Neuronal stem cell (in vitro differentiated cells): Measurements from ENCODE around the gene EHD2.

Experiments used
- DNase-seq: peaks from one replicate; pipeline ENCODE4 v3.0.0-alpha.2; 2013; ENCODE audit warnings: low spot score
- H2AFZ ChIP-seq: one replicate; pipeline ENCODE4 v1.6.1; 2013; ENCODE audit warnings: mild to moderate bottlenecking, low read length, inconsistent platforms
- H2AK5ac ChIP-seq: 2 replicates; pipeline ENCODE4 v1.6.1; 2013; ENCODE audit warnings: low read depth, mild to moderate bottlenecking, inconsistent platforms, low read length, moderate library complexity, mixed read lengths
- H2BK120ac ChIP-seq: 2 replicates; pipeline ENCODE4 v1.6.1; 2013; ENCODE audit warnings: low read depth, mild to moderate bottlenecking, inconsistent platforms, low read length, moderate library complexity, mixed read lengths
- H2BK12ac ChIP-seq: one replicate; pipeline ENCODE4 v1.6.1; 2013; ENCODE audit warnings: low read length, inconsistent platforms
- H2BK15ac ChIP-seq: 2 replicates; pipeline ENCODE4 v1.6.1; 2013; ENCODE audit warnings: mild to moderate bottlenecking, low read length, inconsistent platforms, mixed read lengths
- H2BK5ac ChIP-seq: one replicate; pipeline ENCODE4 v1.6.1; 2013; ENCODE audit warnings: inconsistent platforms, mild to moderate bottlenecking, low read length, moderate library complexity
- H3K14ac ChIP-seq: one replicate; pipeline ENCODE4 v1.6.1; 2013; ENCODE audit warnings: low read length, inconsistent platforms
- H3K18ac ChIP-seq: 2 replicates; pipeline ENCODE4 v1.6.1; 2013; ENCODE audit warnings: low read length, inconsistent platforms
- H3K23ac ChIP-seq: 2 replicates; pipeline ENCODE4 v1.6.1; 2013; ENCODE audit warnings: low read depth, mild to moderate bottlenecking, mixed read lengths, low read length, inconsistent platforms; ENCODE audit not compliant: poor library complexity
- H3K27ac ChIP-seq: replicated peaks from 3 replicates; pipeline ENCODE4 v1.5.1; 2013; ENCODE audit warnings: low read length, inconsistent platforms
- H3K27me3 ChIP-seq, 3 experiments: 2 replicates each; pipeline ENCODE4 v1.6.1; 2013; ENCODE audit warnings: low read length in 3 of 3, mild to moderate bottlenecking in 2 of 3, inconsistent platforms in 1 of 3, low read depth in 1 of 3, mixed read lengths in 1 of 3, moderate library complexity in 1 of 3; ENCODE audit not compliant: control insufficient read depth in 3 of 3, insufficient read depth in 3 of 3
- H3K36me3 ChIP-seq, 2 donors: replicated peaks in 1 of 2; 2 replicates each; pipeline ENCODE4 v1.6.1; 2013; ENCODE audit warnings: low read length in 2 of 2; ENCODE audit not compliant: control insufficient read depth in 2 of 2, insufficient read depth in 2 of 2
- H3K4ac ChIP-seq: 2 replicates; pipeline ENCODE4 v1.6.1; 2013; ENCODE audit warnings: inconsistent platforms, mild to moderate bottlenecking, low read length, moderate library complexity
- H3K4me1 ChIP-seq, 2 donors: 1 replicate in 1 of 2; 2 replicates in 1 of 2; pipeline ENCODE4 v1.6.1; 2013; ENCODE audit warnings: low read length in 2 of 2, low read depth in 1 of 2; ENCODE audit not compliant: control insufficient read depth in 2 of 2, insufficient read depth in 1 of 2
- H3K4me2 ChIP-seq: one replicate; pipeline ENCODE4 v1.6.1; 2013; ENCODE audit warnings: mild to moderate bottlenecking, low read length, inconsistent platforms; ENCODE audit not compliant: insufficient read depth, poor library complexity, severe bottlenecking
- H3K4me3 ChIP-seq, 2 donors: 2 replicates each; pipeline ENCODE4 v1.5.1; 2013; ENCODE audit warnings: low read length in 2 of 2, mild to moderate bottlenecking in 2 of 2, inconsistent platforms in 1 of 2, moderate library complexity in 1 of 2
- H3K79me1 ChIP-seq: one replicate; pipeline ENCODE4 v1.6.1; 2013; ENCODE audit warnings: low read depth, mild to moderate bottlenecking, inconsistent platforms, low read length, moderate library complexity
- H3K9ac ChIP-seq: one replicate; pipeline ENCODE4 v1.6.1; 2013; ENCODE audit warnings: mild to moderate bottlenecking, low read depth, low read length, inconsistent platforms; ENCODE audit not compliant: poor library complexity
- H3K9me3 ChIP-seq, 2 donors: replicated peaks in 1 of 2; 2 replicates each; pipeline versions ENCODE3 to v1.6.1; 2013; ENCODE audit warnings: low read length in 2 of 2, mild to moderate bottlenecking in 2 of 2, inconsistent platforms in 1 of 2, low read depth in 1 of 2, mixed read lengths in 1 of 2, moderate library complexity in 1 of 2; ENCODE audit not compliant: control insufficient read depth in 2 of 2, insufficient read depth in 1 of 2
- H4K8ac ChIP-seq: one replicate; pipeline ENCODE4 v1.6.1; 2013; ENCODE audit warnings: low read depth, mild to moderate bottlenecking, inconsistent platforms, low read length, moderate library complexity
- H4K91ac ChIP-seq: one replicate; pipeline ENCODE4 v1.6.1; 2013; ENCODE audit warnings: low read length, low read depth, mild to moderate bottlenecking, inconsistent platforms; ENCODE audit not compliant: poor library complexity
- WGBS, 2 donors: extraction: QIAGEN DNeasy Blood & Tissue Kit; methylation state at CpG; one replicate each; pipeline ENCODE4 v1.1.7; 2013; ENCODE audit warnings: missing lambda C conversion rate in 2 of 2, mixed read lengths in 1 of 2; ENCODE audit not compliant: insufficient read length in 2 of 2, insufficient replicate concordance in 1 of 2; ENCODE audit errors: extremely low coverage in 2 of 2; 5-methylcytosine and 5-hydroxymethylcytosine counted together

EHD2 gene

GRCh38 chr19:47700934-47701716, 12.1 kb upstream of the EHD2 start:
- Histone ChIP-seq H3K27ac (no peak overlapping the region), H3K23ac (no peak overlapping the region)
- no CpG with 5 or more reads among the region's 43 CpGs for whole genome bisulfite sequencing, 2 donors

GRCh38 chr19:47701717-47702552, 11.3 kb upstream of the EHD2 start:
- no peak overlapping the region for H2BK15ac ChIP-seq
- no peak overlapping the region for H2BK120ac ChIP-seq
- no peak for DNase-seq
- no peaks in the 10 kb centered on the region for H3K9me3 ChIP-seq
- H3K4me3 ChIP-seq = no peak overlapping the region
- H3K79me1 ChIP-seq = peaks cover 7% of the 10 kb centered on the region
- no CpG with 5 or more reads among the region's 91 CpGs for WGBS, 2 donors
- peak overlapping the region; percentile 39 for H2BK5ac ChIP-seq
- no peaks in the 10 kb centered on the region for H3K27me3 ChIP-seq
- H2BK12ac ChIP-seq = no peak overlapping the region
- H3K23ac ChIP-seq = no peak overlapping the region
- peaks cover 26 to 43% of the 10 kb centered on the region in 2 donors for H3K36me3 ChIP-seq
- no peak overlapping the region for H3K4ac ChIP-seq
- H4K91ac ChIP-seq = no peak overlapping the region
- no peak overlapping the region for H3K27ac ChIP-seq
- H3K18ac ChIP-seq = no peak overlapping the region
- H3K9ac ChIP-seq = no peak overlapping the region
- no peak overlapping the region for H2AFZ ChIP-seq
- H3K4me1 ChIP-seq = peaks cover 0 to 2% of the 10 kb centered on the region in 2 donors
- no peak overlapping the region for H3K14ac ChIP-seq
- no peak overlapping the region for H2AK5ac ChIP-seq
- H3K4me2 ChIP-seq = no peak overlapping the region
- H4K8ac ChIP-seq = no peak overlapping the region

More at GRCh38 chr19:47700934-47701716, 12.1 kb upstream of the EHD2 start:
- H3K4me1 ChIP-seq = peaks cover 0 to 2% of the 10 kb centered on the region in 2 donors
- H2AK5ac ChIP-seq = no peak overlapping the region
- H4K8ac ChIP-seq = no peak overlapping the region
- H3K27me3 ChIP-seq = no peaks in the 10 kb centered on the region
- H2BK5ac ChIP-seq = no peak overlapping the region
- no peak overlapping the region for H2AFZ ChIP-seq
- no peak overlapping the region for H3K18ac ChIP-seq
- no peak overlapping the region for H3K4me2 ChIP-seq
- H3K79me1 ChIP-seq = peaks cover 7% of the 10 kb centered on the region
- H4K91ac ChIP-seq = no peak overlapping the region
- H2BK120ac ChIP-seq = no peak overlapping the region
- H3K4ac ChIP-seq = no peak overlapping the region
- H2BK12ac ChIP-seq = no peak overlapping the region
- H3K14ac ChIP-seq = no peak overlapping the region
- no peak overlapping the region for H3K4me3 ChIP-seq
- H2BK15ac ChIP-seq = no peak overlapping the region
- no peaks in the 10 kb centered on the region for H3K9me3 ChIP-seq
- H3K9ac ChIP-seq = no peak overlapping the region
- H3K36me3 ChIP-seq = peaks cover 26 to 47% of the 10 kb centered on the region in 2 donors
- no peak for DNase-seq

DNA sequence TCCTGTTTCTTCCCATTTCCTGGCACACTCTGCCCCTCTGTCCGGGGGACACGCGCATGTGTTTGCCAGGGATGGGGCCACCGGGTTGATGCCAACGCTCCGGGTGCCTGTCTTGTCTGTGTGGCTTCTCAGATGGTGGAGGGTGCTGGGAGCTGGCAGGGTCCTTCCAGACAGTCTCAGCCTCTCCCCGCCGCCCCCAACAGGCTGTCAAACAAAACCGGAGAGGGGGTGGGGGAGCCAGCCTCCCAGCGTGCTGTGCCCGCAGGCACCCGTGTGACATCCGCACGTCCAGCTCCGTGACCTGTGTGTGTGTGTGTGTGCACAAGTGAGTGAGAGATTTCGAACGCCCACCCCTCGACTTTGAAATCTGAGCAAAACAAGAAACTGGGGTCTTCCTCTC, 10.6 kb upstream of the EHD2 start:
- Histone ChIP-seq H3K9ac (peak overlapping the region; percentile 70), H2BK12ac (no peak overlapping the region), H3K4me1 (peaks cover 0 to 2% of the 10 kb centered on the region in 2 donors), H2AK5ac (no peak overlapping the region), H3K14ac (no peak overlapping the region), H3K23ac (peak overlapping the region; percentile 44), H2BK15ac (no peak overlapping the region), H3K4me2 (no peak overlapping the region), H2BK5ac (peak overlapping the region; percentile 39), H2BK120ac (no peak overlapping the region), H3K9me3 (no peaks in the 10 kb centered on the region), H3K79me1 (peaks cover 10% of the 10 kb centered on the region), H3K27me3 (no peaks in the 10 kb centered on the region), H2AFZ (no peak overlapping the region), H3K18ac (no peak overlapping the region), H3K27ac (no peak overlapping the region), H4K91ac (no peak overlapping the region), H3K4ac (no peak overlapping the region), H3K4me3 (no peak overlapping the region), H3K36me3 (peaks cover 26 to 43% of the 10 kb centered on the region in 2 donors), H4K8ac (no peak overlapping the region)
- WGBS, 2 donors = no CpG with 5 or more reads among the region's 18 CpGs
- DNase-seq = no peak

DNA sequence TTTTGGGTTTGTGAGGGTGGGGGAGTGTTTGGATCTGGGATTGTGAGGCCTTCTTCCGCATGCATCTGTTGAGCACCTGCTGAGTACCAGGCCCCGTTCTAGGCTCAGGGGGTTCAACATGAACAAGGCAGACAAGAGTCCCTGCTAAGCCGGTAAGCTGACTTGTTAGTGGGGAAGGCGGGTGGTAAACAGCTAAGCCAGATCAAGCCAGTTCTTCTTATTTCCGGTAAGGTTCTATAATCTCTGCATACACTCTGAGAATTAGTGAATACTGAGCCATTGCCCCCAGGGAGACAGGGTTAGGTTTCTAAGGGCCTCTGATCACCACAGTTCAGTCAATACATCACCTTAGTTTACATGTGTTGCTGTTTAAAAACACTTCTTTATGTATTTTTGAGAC, 9.9 kb upstream of the EHD2 start:
- no peak overlapping the region for H2BK5ac ChIP-seq

More for the DNA sequence above, 9.9 kb upstream of the EHD2 start:
- no peak overlapping the region for H3K4me3 ChIP-seq
- no peak overlapping the region for H2AK5ac ChIP-seq
- H2BK120ac ChIP-seq = no peak overlapping the region
- H3K4me1 ChIP-seq = no peaks in the 10 kb centered on the region
- no peak overlapping the region for H3K14ac ChIP-seq
- H4K8ac ChIP-seq = no peak overlapping the region
- H2AFZ ChIP-seq = no peak overlapping the region
- H3K18ac ChIP-seq = no peak overlapping the region
- no peak overlapping the region for H3K4me2 ChIP-seq
- H4K91ac ChIP-seq = no peak overlapping the region
- H3K79me1 ChIP-seq = peaks cover 9% of the 10 kb centered on the region
- H3K27ac ChIP-seq = no peak overlapping the region
- no peaks in the 10 kb centered on the region for H3K9me3 ChIP-seq
- no peak overlapping the region for H2BK15ac ChIP-seq
- H3K27me3 ChIP-seq = no peaks in the 10 kb centered on the region
- WGBS, 2 donors = no CpG with 5 or more reads among the region's 5 CpGs
- H3K23ac ChIP-seq = no peak overlapping the region
- H3K9ac ChIP-seq = no peak overlapping the region
- no peak overlapping the region for H2BK12ac ChIP-seq
- H3K4ac ChIP-seq = no peak overlapping the region
- no peak for DNase-seq
- peaks cover 26 to 41% of the 10 kb centered on the region in 2 donors for H3K36me3 ChIP-seq
